Uterus (tissue), 4 donors: Measurements from ENCODE around the gene IL1RL1. TPM values are rescaled to one million over a fixed set of nuclear protein-coding genes. Genes with fewer than 3 reads are reported as not detected.

ENCODE experiments used
- DNase-seq, 2 donors: peaks; one replicate each; pipeline ENCODE4 v3.0.0-alpha.2; 2019 to 2020
- H3K27ac ChIP-seq, 2 donors: fragments of 200-600 bp; sonication (generic); 1 replicate in 1 of 2; 2 replicates in 1 of 2; pipeline ENCODE4 v1.5.1; 2016 to 2018
- H3K27me3 ChIP-seq, 2 donors: fragments of 200-600 bp; sonication (generic); one replicate each; pipeline ENCODE4 v1.5.1; 2018 to 2019; ENCODE audit warnings: control low read depth in 1 of 2
- H3K36me3 ChIP-seq, 2 donors: fragments of 200-600 bp; sonication (generic); one replicate each; pipeline ENCODE4 v1.5.1; 2019; ENCODE audit warnings: control low read depth in 1 of 2
- H3K4me1 ChIP-seq, 2 donors: fragments of 200-600 bp; sonication (generic); one replicate each; pipeline ENCODE4 v1.5.1; 2018 to 2019; ENCODE audit warnings: control low read depth in 1 of 2
- H3K4me3 ChIP-seq, 2 donors: fragments of 200-600 bp; sonication (generic); 1 replicate in 1 of 2; 2 replicates in 1 of 2; pipeline ENCODE4 v1.5.1; 2018 to 2019; ENCODE audit warnings: mild to moderate bottlenecking in 1 of 2
- H3K9me3 ChIP-seq, 2 donors: fragments of 200-600 bp; sonication (generic); one replicate each; pipeline ENCODE4 v1.5.1; 2019; ENCODE audit warnings: control low read depth in 1 of 2
- CTCF ChIP-seq, 4 experiments: fragments of 200-600 bp in 2 of 4; fragments of 450-650 bp in 2 of 4; sonication (generic) in 2 of 4; IDR thresholded peaks; one replicate each; pipeline ENCODE4 v1.5.1; 2016 to 2019; ENCODE audit warnings: antibody characterized with exemption in 4 of 4, mild to moderate bottlenecking in 2 of 4, moderate library complexity in 1 of 4
- POLR2A ChIP-seq, 2 donors: fragments of 450-650 bp; IDR thresholded peaks; one replicate each; pipeline ENCODE4 v1.6.1; 2016; ENCODE audit warnings: antibody characterized with exemption in 2 of 2, mild to moderate bottlenecking in 1 of 2, moderate library complexity in 1 of 2
- intact Hi-C: fragments of 100-400 bp; cut with DNase I; formaldehyde crosslinking; loops from one replicate; pipeline ENCODE4 v1.15.1; 2023; ENCODE audit warnings: low total_unique reads
- total RNA-seq, 4 donors: library from RNA; depleted of rRNA in 3 of 4; stranded (reverse); fragments of >200 nt in 3 of 4; gene quantifications; one replicate each; pipeline versions ENCODE4 v1.1.0 to v1.2.4, GENCODE V29; 2014 to 2023
- donor health status: DM: yes; HTN: yes; CAD: no.

The IL1RL1 gene
- total RNA-seq, 4 donors from 2014 or later = 1.7 to 12.3 (median 6.8) TPM

GRCh38 chr2:102301867-102302362 is 9.4 kb upstream of the IL1RL1 start:
- H3K36me3 ChIP-seq = no peaks in the 10 kb centered on the region
- H3K9me3 ChIP-seq = no peaks in the 10 kb centered on the region
- TF ChIP-seq CTCF (IDR thresholded peaks at IDR 0.05) (no peak), POLR2A (IDR thresholded peaks at IDR 0.05) (no peak)
- no peaks in the 10 kb centered on the region for H3K27me3 ChIP-seq
- H3K27ac ChIP-seq = no peak overlapping the region
- no peak for DNase-seq
- H3K4me3 ChIP-seq = no peak overlapping the region
- no peaks in the 10 kb centered on the region for H3K4me1 ChIP-seq
- intact Hi-C loops = no loop called here

GRCh38 chr2:102302458-102302857 is 8.9 kb upstream of the IL1RL1 start:
- Histone ChIP-seq H3K27ac (no peak overlapping the region), H3K27me3 (no peaks in the 10 kb centered on the region), H3K9me3 (no peaks in the 10 kb centered on the region)

GRCh38 chr2:102303589-102303988 is 7.8 kb upstream of the IL1RL1 start:
- no peaks in the 10 kb centered on the region for H3K27me3 ChIP-seq
- no peak overlapping the region for H3K4me3 ChIP-seq
- TF ChIP-seq CTCF (IDR thresholded peaks at IDR 0.05) (no peak), POLR2A (IDR thresholded peaks at IDR 0.05) (no peak)
- H3K4me1 ChIP-seq = no peaks in the 10 kb centered on the region
- no peaks in the 10 kb centered on the region for H3K9me3 ChIP-seq
- DNase-seq = no peak
- H3K36me3 ChIP-seq = no peaks in the 10 kb centered on the region
- intact Hi-C loops = no loop called here
- no peak overlapping the region for H3K27ac ChIP-seq

More at GRCh38 chr2:102302458-102302857, 8.9 kb upstream of the IL1RL1 start:
- Histone ChIP-seq H3K4me1 (no peaks in the 10 kb centered on the region), H3K36me3 (no peaks in the 10 kb centered on the region), H3K4me3 (no peak overlapping the region)
- TF ChIP-seq POLR2A (IDR thresholded peaks at IDR 0.05) (no peak), CTCF (IDR thresholded peaks at IDR 0.05) (no peak)
- intact Hi-C loops = no loop called here
- no peak for DNase-seq

- H3K27me3 ChIP-seq = no peaks in the 10 kb centered on the region
- H3K4me1 ChIP-seq = no peaks in the 10 kb centered on the region
- H3K4me3 ChIP-seq = no peak overlapping the region
- H3K36me3 ChIP-seq = no peaks in the 10 kb centered on the region
- no peaks in the 10 kb centered on the region for H3K9me3 ChIP-seq
- no peak overlapping the region for H3K27ac ChIP-seq
- TF ChIP-seq CTCF (IDR thresholded peaks at IDR 0.05) (no peak), POLR2A (IDR thresholded peaks at IDR 0.05) (no peak)
- intact Hi-C loops = no loop called here
- DNase-seq = no peak
Observed at GRCh38 chr2:102304268-102304667, 7.1 kb upstream of the IL1RL1 start.

GRCh38 chr2:102304711-102305611 is 6.4 kb upstream of the IL1RL1 start:
- Histone ChIP-seq H3K4me1 (no peaks in the 10 kb centered on the region), H3K36me3 (no peaks in the 10 kb centered on the region), H3K4me3 (no peak overlapping the region), H3K27me3 (no peaks in the 10 kb centered on the region), H3K9me3 (no peaks in the 10 kb centered on the region), H3K27ac (no peak overlapping the region)
- no peak for TF ChIP-seq POLR2A (IDR thresholded peaks at IDR 0.05)
- no peak for TF ChIP-seq CTCF (IDR thresholded peaks at IDR 0.05)
- no peak for DNase-seq
- intact Hi-C loops = no loop called here
